ENCODE results near the gene SLC16A4.

GRCh38 chr1:110320168-110320518 is 70.7 kb downstream of the SLC16A4 start:
- no peak for TF ChIP-seq CTCF (IDR thresholded peaks at IDR 0.05)
- TF ChIP-seq POLR2A (IDR thresholded peaks at IDR 0.05), result no peak
- TF ChIP-seq POLR2AphosphoS5 (IDR thresholded peaks at IDR 0.05), result no peak

All from prostate gland (tissue), 2 donors.